Gastrocnemius medialis (tissue), 4 donors: ENCODE measurements around the gene HDAC4.

Source experiments
- CTCF ChIP-seq, 5 experiments: fragments of 450-650 bp in 3 of 5; fragments of 200-600 bp in 2 of 5; sonication (generic) in 2 of 5; IDR thresholded peaks in 4 of 5; conservative IDR thresholded peaks in 1 of 5; 1 replicate in 4 of 5; 2 replicates in 1 of 5; pipeline ENCODE4 v1.5.1; 2016 to 2019; ENCODE audit warnings: antibody characterized with exemption in 5 of 5, mild to moderate bottlenecking in 3 of 5, moderate library complexity in 3 of 5
- POLR2A ChIP-seq, 2 donors: fragments of 450-650 bp; IDR thresholded peaks; one replicate each; pipeline ENCODE4 v1.6.1; 2017; ENCODE audit warnings: antibody characterized with exemption in 2 of 2, mild to moderate bottlenecking in 2 of 2, moderate library complexity in 2 of 2

GRCh38 chr2:239154971-239155805 lies 245.6 kb downstream of the HDAC4 start:
- TF ChIP-seq POLR2A (IDR thresholded peaks at IDR 0.05) (no peak), CTCF (IDR thresholded peaks at IDR 0.05 in 4 of 5, conservative IDR thresholded peaks at IDR 0.05 in 1 of 5) (no peak)
